HEK293 (cell line): Measurements from ENCODE around the gene CYP2C8.

ENCODE experiments used
- CTCF ChIA-PET: fragments of 350-600 bp; formaldehyde crosslinking; extraction: SDS; loops from one replicate; lab custom pipeline; 2021; ENCODE audit warnings: antibody characterized with exemption; lab: Yijun Ruan, JAX
- POLR2A ChIA-PET: fragments of 300-600 bp; formaldehyde crosslinking; extraction: SDS; loops from one replicate; lab custom pipeline; 2020; ENCODE audit warnings: antibody characterized with exemption, inconsistent platforms; lab: Yijun Ruan, JAX
- H3K27ac ChIP-seq: fragments of 200-500 bp; sonication (Bioruptor generic); 2 replicates; pipeline ENCODE4 v1.5.1; 2014; ENCODE audit warnings: low read depth, low read length, control low read depth, inconsistent platforms; ENCODE audit errors: extremely low read depth
- H3K36me3 ChIP-seq, 2 experiments: fragments of 200-500 bp in 1 of 2; sonication (Bioruptor generic) in 1 of 2; 1 replicate in 1 of 2; 2 replicates in 1 of 2; pipeline ENCODE4 v1.5.1; 2014 to 2017; ENCODE audit warnings: inconsistent platforms in 2 of 2, low read length in 2 of 2; ENCODE audit not compliant: control insufficient read depth in 2 of 2, insufficient read depth in 1 of 2
- H3K4me1 ChIP-seq: fragments of 200-500 bp; sonication (Bioruptor generic); 2 replicates; pipeline ENCODE4 v1.5.1; 2014; ENCODE audit warnings: mild to moderate bottlenecking, low read length, inconsistent platforms; ENCODE audit not compliant: control insufficient read depth, insufficient read depth
- H3K4me3 ChIP-seq: 2 replicates; pipeline ENCODE4 v1.5.1; 2011; ENCODE audit warnings: low read depth, mild to moderate bottlenecking, control low read depth, low read length, moderate library complexity
- H3K9me3 ChIP-seq: fragments of 200-500 bp; sonication (Bioruptor generic); 2 replicates; pipeline ENCODE4 v1.5.1; 2014; ENCODE audit warnings: low read depth, low read length, inconsistent platforms; ENCODE audit not compliant: control insufficient read depth, insufficient read depth
- GLI2 ChIP-seq: fragments of 450-650 bp; formaldehyde crosslinking; IDR thresholded peaks from 2 replicates; pipeline ENCODE4; 2017; ENCODE audit warnings: missing biosample characterization, missing genetic modification characterization, low read depth, borderline replicate concordance
- KLF10 ChIP-seq: fragments of 450-650 bp; IDR thresholded peaks from 2 replicates; pipeline ENCODE4 v1.5.1; 2018; ENCODE audit warnings: missing biosample characterization, mild to moderate bottlenecking, missing genetic modification characterization
- KLF7 ChIP-seq: fragments of 450-650 bp; formaldehyde crosslinking; IDR thresholded peaks from 2 replicates; pipeline ENCODE4 v1.5.1; 2016; ENCODE audit warnings: missing biosample characterization, missing genetic modification characterization, borderline replicate concordance
- OVOL3 ChIP-seq: fragments of 450-650 bp; formaldehyde crosslinking; IDR thresholded peaks from 2 replicates; pipeline ENCODE4 v1.5.1; 2016; ENCODE audit warnings: missing biosample characterization, missing genetic modification characterization
- PRDM6 ChIP-seq: fragments of 450-650 bp; formaldehyde crosslinking; IDR thresholded peaks from 2 replicates; pipeline ENCODE4 v1.5.1; 2017; ENCODE audit warnings: missing biosample characterization, missing genetic modification characterization
- REPIN1 ChIP-seq: fragments of 450-650 bp; formaldehyde crosslinking; IDR thresholded peaks from 2 replicates; pipeline ENCODE4 v1.5.1; 2017; ENCODE audit warnings: missing biosample characterization, missing genetic modification characterization, low read depth
- SP3 ChIP-seq: fragments of 450-650 bp; formaldehyde crosslinking; IDR thresholded peaks from 2 replicates; pipeline ENCODE4 v1.5.1; 2016; ENCODE audit warnings: missing biosample characterization, missing genetic modification characterization
- ZFP69B ChIP-seq: fragments of 450-650 bp; formaldehyde crosslinking; IDR thresholded peaks from 2 replicates; pipeline ENCODE4 v1.5.1; 2016; ENCODE audit warnings: missing biosample characterization, missing genetic modification characterization
- ZIC2 ChIP-seq: fragments of 450-650 bp; formaldehyde crosslinking; IDR thresholded peaks from 2 replicates; pipeline ENCODE4 v1.5.1; 2016; ENCODE audit warnings: missing biosample characterization, missing genetic modification characterization
- ZNF155 ChIP-seq: fragments of 450-650 bp; formaldehyde crosslinking; IDR thresholded peaks from 2 replicates; pipeline ENCODE4 v1.5.1; 2016; ENCODE audit warnings: missing biosample characterization, missing genetic modification characterization
- ZNF2 ChIP-seq: fragments of 450-650 bp; formaldehyde crosslinking; IDR thresholded peaks from 2 replicates; pipeline ENCODE4 v1.5.1; 2016; ENCODE audit warnings: missing biosample characterization, missing genetic modification characterization
- ZNF280C ChIP-seq: fragments of 450-650 bp; formaldehyde crosslinking; IDR thresholded peaks from 2 replicates; pipeline ENCODE4 v1.5.1; 2016; ENCODE audit warnings: missing biosample characterization, missing genetic modification characterization
- ZNF473 ChIP-seq: fragments of 450-650 bp; formaldehyde crosslinking; IDR thresholded peaks from 2 replicates; pipeline ENCODE4 v1.5.1; 2017; ENCODE audit warnings: missing biosample characterization, missing genetic modification characterization
- ZNF571 ChIP-seq: fragments of 450-650 bp; formaldehyde crosslinking; IDR thresholded peaks from 2 replicates; pipeline ENCODE4 v1.5.0; 2017; ENCODE audit warnings: missing biosample characterization, missing genetic modification characterization
- ZNF704 ChIP-seq: fragments of 450-650 bp; formaldehyde crosslinking; IDR thresholded peaks from 2 replicates; pipeline ENCODE4 v1.5.1; 2016; ENCODE audit warnings: missing biosample characterization, missing genetic modification characterization
- ZNF837 ChIP-seq: fragments of 450-650 bp; formaldehyde crosslinking; IDR thresholded peaks from 2 replicates; pipeline ENCODE4 v1.5.1; 2016; ENCODE audit warnings: missing biosample characterization, missing genetic modification characterization
- ZSCAN23 ChIP-seq: fragments of 450-650 bp; formaldehyde crosslinking; IDR thresholded peaks from 2 replicates; pipeline ENCODE4 v1.5.1; 2016; ENCODE audit warnings: missing biosample characterization, missing genetic modification characterization
- TF ChIP-seq, protein P1 (sequence below): fragments of 450-650 bp; formaldehyde crosslinking; IDR thresholded peaks from 2 replicates; pipeline ENCODE4 v1.5.1; 2016; ENCODE audit warnings: missing biosample characterization, missing genetic modification characterization
- TF ChIP-seq, protein P2 (sequence below): fragments of 450-650 bp; formaldehyde crosslinking; IDR thresholded peaks from 2 replicates; pipeline ENCODE4 v1.5.1; 2016; ENCODE audit warnings: missing biosample characterization, missing genetic modification characterization
- TF ChIP-seq, protein P3 (sequence below): fragments of 450-650 bp; formaldehyde crosslinking; IDR thresholded peaks from 2 replicates; pipeline ENCODE4 v1.5.0; 2017; ENCODE audit warnings: missing biosample characterization, missing genetic modification characterization, borderline replicate concordance
- TF ChIP-seq, protein P4 (sequence below): fragments of 450-650 bp; formaldehyde crosslinking; optimal IDR thresholded peaks from 2 replicates; pipeline ENCODE3; 2016; ENCODE audit warnings: missing biosample characterization, mild to moderate bottlenecking, missing genetic modification characterization

Gene CYP2C8

DNA sequence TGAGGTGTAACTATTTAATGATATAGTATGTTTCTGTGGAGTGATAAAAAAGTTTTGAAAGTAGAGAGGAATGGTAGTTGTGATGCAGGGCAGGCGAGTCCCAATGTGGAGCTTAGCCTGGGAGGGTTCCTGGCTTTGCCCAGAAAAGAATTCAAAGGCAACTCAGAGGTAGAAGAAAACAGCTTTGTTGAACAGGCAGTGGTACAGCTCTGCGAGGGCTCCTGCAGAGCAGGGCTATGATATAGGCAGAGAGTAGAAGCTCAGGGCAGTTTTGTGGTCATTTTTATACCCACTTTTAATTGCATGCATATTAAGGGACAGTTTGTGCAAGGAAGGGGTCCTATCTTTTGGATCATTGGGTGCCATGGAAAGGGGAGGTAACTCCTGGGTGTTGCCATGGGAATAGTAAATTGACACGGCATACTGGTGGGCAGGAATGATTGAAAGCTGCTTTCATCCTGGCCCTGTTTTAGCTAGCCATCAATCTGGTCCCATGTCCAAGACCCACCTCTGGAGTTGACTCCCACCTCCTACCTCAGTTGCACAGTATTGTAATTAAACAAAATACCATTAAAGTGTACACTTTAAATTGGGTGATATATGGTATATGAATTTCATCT, 12.4 kb downstream of the CYP2C8 start:
- ChIA-PET CTCF (no interaction called here), POLR2A (no interaction called here)
- H3K27ac ChIP-seq: no peak overlapping the region
- no peak for TF ChIP-seq KLF7 (tag by site-specific recombination)
- no peak for TF ChIP-seq ZNF837 (tag by site-specific recombination)
- no peak for TF ChIP-seq ZNF473 (tag by site-specific recombination)
- no peak for TF ChIP-seq ZNF2 (tag by site-specific recombination)
- TF ChIP-seq ZNF571 (tag by site-specific recombination): no peak
- no peak for TF ChIP-seq SP3 (tag by site-specific recombination)
- no peak for TF ChIP-seq ZNF155 (tag by site-specific recombination)
- TF ChIP-seq, protein P1, sequence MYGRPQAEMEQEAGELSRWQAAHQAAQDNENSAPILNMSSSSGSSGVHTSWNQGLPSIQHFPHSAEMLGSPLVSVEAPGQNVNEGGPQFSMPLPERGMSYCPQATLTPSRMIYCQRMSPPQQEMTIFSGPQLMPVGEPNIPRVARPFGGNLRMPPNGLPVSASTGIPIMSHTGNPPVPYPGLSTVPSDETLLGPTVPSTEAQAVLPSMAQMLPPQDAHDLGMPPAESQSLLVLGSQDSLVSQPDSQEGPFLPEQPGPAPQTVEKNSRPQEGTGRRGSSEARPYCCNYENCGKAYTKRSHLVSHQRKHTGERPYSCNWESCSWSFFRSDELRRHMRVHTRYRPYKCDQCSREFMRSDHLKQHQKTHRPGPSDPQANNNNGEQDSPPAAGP (tag by site-specific recombination): no peak
- TF ChIP-seq ZNF704 (tag by site-specific recombination): no peak
- TF ChIP-seq, protein P2, sequence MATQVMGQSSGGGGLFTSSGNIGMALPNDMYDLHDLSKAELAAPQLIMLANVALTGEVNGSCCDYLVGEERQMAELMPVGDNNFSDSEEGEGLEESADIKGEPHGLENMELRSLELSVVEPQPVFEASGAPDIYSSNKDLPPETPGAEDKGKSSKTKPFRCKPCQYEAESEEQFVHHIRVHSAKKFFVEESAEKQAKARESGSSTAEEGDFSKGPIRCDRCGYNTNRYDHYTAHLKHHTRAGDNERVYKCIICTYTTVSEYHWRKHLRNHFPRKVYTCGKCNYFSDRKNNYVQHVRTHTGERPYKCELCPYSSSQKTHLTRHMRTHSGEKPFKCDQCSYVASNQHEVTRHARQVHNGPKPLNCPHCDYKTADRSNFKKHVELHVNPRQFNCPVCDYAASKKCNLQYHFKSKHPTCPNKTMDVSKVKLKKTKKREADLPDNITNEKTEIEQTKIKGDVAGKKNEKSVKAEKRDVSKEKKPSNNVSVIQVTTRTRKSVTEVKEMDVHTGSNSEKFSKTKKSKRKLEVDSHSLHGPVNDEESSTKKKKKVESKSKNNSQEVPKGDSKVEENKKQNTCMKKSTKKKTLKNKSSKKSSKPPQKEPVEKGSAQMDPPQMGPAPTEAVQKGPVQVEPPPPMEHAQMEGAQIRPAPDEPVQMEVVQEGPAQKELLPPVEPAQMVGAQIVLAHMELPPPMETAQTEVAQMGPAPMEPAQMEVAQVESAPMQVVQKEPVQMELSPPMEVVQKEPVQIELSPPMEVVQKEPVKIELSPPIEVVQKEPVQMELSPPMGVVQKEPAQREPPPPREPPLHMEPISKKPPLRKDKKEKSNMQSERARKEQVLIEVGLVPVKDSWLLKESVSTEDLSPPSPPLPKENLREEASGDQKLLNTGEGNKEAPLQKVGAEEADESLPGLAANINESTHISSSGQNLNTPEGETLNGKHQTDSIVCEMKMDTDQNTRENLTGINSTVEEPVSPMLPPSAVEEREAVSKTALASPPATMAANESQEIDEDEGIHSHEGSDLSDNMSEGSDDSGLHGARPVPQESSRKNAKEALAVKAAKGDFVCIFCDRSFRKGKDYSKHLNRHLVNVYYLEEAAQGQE (tag by site-specific recombination): no peak
- TF ChIP-seq GLI2: no peak
- no peaks in the 10 kb centered on the region for H3K4me1 ChIP-seq
- H3K36me3 ChIP-seq: no peaks in the 10 kb centered on the region
- no peak overlapping the region for H3K4me3 ChIP-seq
- H3K9me3 ChIP-seq: no peaks in the 10 kb centered on the region

GRCh38 chr10:95049919-95050318, 19.4 kb downstream of the CYP2C8 start:
- Histone ChIP-seq H3K9me3 (no peaks in the 10 kb centered on the region), H3K4me1 (no peaks in the 10 kb centered on the region), H3K4me3 (no peak overlapping the region), H3K36me3 (no peaks in the 10 kb centered on the region), H3K27ac (no peak overlapping the region)
- POLR2A ChIA-PET: no interaction called here
- CTCF ChIA-PET: no interaction called here
- no peak for TF ChIP-seq ZFP69B
- TF ChIP-seq, protein P3, sequence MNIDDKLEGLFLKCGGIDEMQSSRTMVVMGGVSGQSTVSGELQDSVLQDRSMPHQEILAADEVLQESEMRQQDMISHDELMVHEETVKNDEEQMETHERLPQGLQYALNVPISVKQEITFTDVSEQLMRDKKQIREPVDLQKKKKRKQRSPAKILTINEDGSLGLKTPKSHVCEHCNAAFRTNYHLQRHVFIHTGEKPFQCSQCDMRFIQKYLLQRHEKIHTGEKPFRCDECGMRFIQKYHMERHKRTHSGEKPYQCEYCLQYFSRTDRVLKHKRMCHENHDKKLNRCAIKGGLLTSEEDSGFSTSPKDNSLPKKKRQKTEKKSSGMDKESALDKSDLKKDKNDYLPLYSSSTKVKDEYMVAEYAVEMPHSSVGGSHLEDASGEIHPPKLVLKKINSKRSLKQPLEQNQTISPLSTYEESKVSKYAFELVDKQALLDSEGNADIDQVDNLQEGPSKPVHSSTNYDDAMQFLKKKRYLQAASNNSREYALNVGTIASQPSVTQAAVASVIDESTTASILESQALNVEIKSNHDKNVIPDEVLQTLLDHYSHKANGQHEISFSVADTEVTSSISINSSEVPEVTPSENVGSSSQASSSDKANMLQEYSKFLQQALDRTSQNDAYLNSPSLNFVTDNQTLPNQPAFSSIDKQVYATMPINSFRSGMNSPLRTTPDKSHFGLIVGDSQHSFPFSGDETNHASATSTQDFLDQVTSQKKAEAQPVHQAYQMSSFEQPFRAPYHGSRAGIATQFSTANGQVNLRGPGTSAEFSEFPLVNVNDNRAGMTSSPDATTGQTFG (tag by site-specific recombination): no peak
- no peak for TF ChIP-seq OVOL3 (tag by site-specific recombination)
- no peak for TF ChIP-seq REPIN1 (tag by site-specific recombination)
- no peak for TF ChIP-seq KLF10 (tag by site-specific recombination)
- TF ChIP-seq PRDM6 (tag by site-specific recombination): no peak
- TF ChIP-seq ZIC2 (tag by site-specific recombination): no peak
- no peak for TF ChIP-seq ZSCAN23 (tag by site-specific recombination)
- TF ChIP-seq, protein P4, sequence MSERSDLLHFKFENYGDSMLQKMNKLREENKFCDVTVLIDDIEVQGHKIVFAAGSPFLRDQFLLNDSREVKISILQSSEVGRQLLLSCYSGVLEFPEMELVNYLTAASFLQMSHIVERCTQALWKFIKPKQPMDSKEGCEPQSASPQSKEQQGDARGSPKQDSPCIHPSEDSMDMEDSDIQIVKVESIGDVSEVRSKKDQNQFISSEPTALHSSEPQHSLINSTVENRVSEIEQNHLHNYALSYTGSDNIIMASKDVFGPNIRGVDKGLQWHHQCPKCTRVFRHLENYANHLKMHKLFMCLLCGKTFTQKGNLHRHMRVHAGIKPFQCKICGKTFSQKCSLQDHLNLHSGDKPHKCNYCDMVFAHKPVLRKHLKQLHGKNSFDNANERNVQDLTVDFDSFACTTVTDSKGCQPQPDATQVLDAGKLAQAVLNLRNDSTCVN (tag by site-specific recombination): no peak
- TF ChIP-seq ZNF280C (tag by site-specific recombination): no peak
